Fibroblast of the conjunctiva (primary cell): ENCODE data around the gene GRM8.

Experiments used
- DNase-seq: peaks from one replicate; pipeline ENCODE4 v3.0.0-alpha.2; 2010; ENCODE audit warnings: low read depth

Gene GRM8

DNA sequence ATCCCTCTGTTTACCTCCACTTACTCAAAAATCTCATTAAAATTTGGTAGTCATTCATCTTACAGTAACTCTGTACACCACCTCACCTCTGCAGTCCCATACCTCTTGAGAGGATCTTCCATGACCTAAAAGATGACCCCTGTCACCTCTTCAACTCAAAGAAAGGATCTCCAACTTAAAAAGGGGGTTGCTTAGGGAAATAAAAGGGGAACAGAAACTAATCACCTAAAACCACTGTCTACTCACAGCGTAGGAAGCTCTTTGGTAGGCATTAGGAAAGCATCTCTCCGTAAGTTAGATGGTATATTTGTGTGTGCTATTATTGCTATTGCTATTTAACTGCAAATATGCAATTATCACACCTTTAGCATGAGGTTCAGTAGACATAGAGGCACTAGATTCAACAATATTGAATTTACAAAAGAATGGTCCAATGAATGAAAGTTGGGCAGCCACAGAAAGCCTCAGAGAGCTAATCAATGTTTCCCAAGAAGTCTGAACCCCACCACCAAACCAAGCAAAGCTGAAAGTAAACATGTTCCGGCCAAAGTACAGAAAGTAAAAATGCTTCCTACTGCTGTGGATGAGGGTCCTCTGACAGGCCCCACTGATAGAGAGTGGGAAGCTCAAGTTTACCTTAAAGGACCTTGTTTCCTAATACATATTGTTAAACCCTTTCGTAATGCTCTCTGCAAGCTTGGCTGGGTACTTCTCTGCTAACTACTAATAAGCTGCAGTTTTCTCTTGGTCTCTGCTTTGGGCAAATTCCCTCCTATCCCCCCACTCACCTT lies 105.8 kb downstream of the GRM8 start:
- no peak for DNase-seq

GRCh38 chr7:127137146-127137545 lies 115.6 kb downstream of the GRM8 start:
- no peak for DNase-seq

GRCh38 chr7:127135871-127136485 lies 116.8 kb downstream of the GRM8 start:
- DNase-seq: no peak

GRCh38 chr7:127123220-127123619 lies 129.5 kb downstream of the GRM8 start:
- no peak for DNase-seq

DNA sequence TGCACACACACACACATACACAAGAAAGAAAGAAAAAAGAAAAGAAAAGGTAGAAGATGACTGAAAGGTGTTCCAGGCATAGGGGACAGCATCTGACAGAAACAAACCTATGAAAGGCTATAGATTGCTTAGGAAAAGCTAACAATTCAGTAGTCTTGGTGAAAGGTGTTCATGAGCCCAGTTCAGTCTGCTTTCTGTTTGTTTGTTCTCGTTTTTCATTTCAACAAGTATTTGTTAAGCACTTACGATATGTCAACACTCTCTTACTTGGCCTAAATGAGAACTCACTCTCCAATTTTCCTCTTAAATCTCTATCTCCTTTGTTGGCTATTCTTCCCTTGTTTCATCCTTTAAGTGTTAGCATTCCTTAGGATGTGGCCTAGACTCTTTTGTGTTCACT lies 133.2 kb downstream of the GRM8 start:
- DNase-seq: no peak

- DNase-seq: no peak
Measured at GRCh38 chr7:127114742-127115265, 137.9 kb downstream of the GRM8 start.

- DNase-seq: no peak
Measured at GRCh38 chr7:127107601-127108007, 145.1 kb downstream of the GRM8 start.

- DNase-seq: no peak
Measured at GRCh38 chr7:127093340-127093739, 159.4 kb downstream of the GRM8 start.

- no peak for DNase-seq
Measured at GRCh38 chr7:127091620-127092019, 161.1 kb downstream of the GRM8 start.

GRCh38 chr7:127089146-127089545 lies 163.6 kb downstream of the GRM8 start:
- no peak for DNase-seq

DNA sequence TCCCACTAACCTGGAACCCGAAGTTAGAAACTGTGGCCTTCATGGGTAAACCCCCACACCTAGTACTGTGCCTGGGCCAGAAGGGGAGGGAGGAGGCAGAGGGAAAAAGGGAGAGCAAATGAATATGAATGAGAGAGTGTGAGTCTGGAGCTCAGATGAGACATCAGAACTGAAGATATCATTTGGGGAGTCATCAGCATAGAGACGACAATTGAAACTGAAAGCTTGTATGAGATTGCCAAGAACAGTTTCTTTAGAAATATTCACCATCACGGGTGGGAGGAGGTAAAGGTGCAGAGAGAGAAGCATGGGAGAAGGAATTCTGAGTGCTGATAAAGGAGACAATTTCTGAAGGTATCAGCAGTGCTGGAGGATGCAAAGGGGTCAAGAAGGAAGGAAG lies 171.2 kb downstream of the GRM8 start:
- DNase-seq: no peak

DNA sequence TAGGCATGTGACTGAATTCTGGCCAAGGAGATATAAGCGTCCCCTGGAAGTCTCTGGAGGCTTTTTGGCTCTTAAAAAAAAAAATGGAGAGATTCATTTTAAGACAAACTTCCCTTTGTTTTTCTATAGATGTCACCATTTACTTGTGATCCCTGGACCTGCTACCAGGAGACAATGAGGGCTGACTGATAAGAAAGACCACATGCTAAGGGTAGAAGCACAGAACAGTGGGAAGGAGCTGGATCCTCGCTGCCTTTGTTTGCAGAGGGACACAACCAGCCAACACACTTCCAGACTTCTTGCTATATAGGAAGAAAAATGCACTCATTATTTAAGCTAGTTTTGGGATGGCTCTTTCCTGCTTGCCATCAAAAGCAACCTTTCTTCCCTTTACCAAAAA lies 172.2 kb downstream of the GRM8 start:
- no peak for DNase-seq

GRCh38 chr7:127066974-127067373 lies 185.8 kb downstream of the GRM8 start:
- DNase-seq: no peak

DNA sequence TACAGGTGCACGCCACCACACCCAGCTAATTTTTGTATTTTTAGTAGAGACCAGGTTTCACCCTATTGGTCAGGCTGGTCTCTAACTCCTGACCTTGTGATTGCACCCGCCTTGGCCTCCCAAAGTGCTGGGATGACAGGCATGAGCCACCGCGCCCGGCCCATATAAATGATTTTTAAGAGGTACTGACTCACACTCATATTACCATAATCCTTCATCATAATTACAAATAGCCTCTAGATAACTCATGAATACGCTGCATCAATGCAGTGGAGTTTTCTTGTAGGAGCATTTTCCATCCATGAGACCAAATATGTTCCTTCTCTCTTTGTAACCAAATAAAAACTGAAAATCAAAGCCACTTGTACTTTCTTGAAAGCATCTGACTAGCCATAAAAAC lies 193.3 kb downstream of the GRM8 start:
- DNase-seq: no peak

GRCh38 chr7:127057918-127058317 lies 194.8 kb downstream of the GRM8 start:
- no peak for DNase-seq

- no peak for DNase-seq
Measured at GRCh38 chr7:127056202-127056601, 196.5 kb downstream of the GRM8 start.

DNA sequence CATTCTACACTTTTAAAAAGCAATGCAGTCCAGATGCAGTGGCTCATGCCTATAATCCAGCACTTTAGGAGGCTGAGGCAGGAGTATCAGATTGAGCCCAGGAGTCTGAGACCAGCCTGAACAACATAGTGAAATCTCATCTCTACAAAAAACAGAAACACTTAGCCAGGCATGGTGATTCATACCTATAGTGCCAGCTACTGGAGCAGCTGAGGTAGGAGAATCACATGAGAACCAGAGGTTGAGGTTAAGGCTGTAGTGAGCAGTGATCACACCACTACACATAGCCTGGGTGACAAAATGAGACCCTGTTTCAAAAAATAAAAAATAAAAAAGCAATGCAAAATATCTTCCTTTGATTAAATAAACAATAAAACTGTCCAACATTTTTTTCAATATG lies 205.2 kb downstream of the GRM8 start:
- DNase-seq: no peak

DNA sequence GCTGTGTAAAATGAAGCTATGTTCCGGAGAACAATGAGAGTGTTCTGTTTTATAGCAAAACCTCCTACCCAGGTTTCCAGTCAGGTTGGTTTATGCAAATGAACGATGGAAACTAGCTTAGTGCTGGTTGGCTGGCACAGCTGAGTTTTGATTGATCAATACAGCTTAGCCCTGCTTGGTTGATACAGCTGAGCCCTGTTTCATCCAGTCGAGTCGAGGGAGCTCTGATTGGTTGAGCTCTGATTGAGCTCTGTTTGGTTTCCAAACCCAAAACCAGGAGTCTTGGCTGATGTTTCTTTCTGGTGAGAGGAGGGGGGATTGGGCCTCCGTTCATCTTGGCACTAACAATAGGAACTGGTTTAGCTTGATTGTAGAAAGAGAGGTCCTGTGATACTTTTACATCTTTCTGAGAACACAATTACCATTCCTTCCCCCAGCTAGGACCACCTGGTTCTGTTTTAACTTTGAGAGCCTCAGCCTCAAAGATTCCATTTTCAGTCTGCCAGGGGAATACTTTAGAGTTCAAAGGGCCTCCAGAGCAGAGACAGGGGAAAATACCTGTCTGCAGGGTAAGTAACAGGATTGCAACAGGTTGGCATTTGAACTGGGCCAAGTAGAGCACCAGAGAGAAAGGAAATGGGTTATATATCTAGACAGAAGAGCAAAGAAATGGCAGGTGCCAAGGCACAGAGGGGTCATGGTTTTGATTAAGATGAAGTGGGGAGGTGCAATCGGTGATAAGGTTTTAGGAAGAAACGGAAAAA lies 210.9 kb downstream of the GRM8 start:
- DNase-seq: no peak

GRCh38 chr7:127040042-127040441 lies 212.7 kb downstream of the GRM8 start:
- no peak for DNase-seq

DNA sequence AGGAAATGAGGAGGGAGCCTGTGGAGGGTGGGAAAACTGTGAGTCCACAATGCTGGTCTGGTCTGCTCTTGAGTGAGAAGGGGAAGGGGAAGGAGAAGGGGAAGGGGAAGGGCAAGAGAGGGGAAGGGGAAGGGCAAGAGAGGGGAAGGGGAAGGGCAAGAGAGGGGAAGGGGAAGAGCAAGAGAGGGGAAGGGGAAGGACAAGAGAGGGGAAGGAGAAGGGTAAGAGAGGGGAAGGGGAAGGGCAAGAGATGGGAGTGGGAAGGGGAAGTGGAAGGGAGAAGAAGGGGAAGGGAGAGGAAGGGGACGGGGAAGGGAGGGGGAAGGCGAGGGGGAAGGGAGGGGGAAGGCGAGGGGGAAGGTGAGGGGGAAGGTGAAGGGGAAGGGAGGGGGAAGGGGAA lies 213.2 kb downstream of the GRM8 start:
- no peak for DNase-seq

DNA sequence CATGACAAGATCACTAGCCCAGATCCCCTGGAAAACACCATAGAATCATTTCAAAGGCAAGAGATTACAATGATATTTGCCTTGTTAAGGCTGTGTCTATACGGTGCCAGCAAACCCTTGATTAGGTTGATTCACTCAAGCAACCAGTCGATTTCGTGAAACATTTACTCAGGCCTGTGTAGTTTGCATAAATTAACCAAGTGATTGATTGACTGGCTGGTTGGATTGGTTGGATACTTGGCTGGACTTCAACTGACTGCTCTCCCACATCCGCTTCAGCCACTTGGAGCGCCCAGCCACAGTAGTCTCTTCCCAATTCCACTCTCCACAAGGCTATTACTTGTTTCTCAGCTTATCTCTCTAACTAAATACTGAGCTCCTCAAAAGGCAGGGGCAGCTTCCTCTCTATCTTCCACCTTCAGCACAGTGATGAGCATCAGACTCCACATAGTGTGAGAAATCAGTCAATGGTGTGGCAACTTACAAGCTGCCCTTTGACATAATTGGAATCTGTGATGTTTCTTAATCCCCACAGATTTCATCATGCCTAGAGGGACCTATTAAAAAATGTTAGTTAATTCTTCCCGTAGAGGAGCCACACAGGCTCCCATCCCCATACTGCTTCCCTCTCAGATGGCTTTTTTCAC lies 217.4 kb downstream of the GRM8 start:
- DNase-seq: no peak

DNA sequence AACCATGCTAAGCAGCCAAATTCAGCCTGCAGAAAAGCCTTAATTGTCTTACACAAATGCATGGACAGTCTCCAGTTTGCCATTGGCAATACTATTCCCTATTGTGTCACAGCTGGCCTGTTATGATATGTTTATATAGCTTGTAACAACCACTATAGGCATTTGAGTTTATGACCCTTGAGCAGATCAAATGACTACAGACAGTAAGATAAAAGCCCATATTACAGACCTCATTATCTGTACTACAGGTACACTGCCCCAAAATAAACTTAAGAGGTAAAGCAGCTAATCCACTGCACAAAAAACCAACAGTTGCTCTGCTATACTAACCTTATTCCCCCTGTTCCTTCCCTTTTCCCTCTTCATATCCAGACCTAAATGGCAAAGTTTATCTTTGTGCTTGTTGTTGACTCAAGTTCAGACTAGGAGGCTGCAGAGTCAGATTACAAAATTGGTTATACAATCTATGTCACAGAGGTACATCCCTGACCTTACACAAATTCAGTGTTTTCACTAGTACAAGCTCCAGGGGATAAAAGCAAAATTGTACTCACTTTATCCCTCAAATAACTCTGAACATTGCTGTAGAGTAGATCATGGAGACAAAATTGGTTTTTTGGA lies 218.4 kb downstream of the GRM8 start:
- no peak for DNase-seq
